GM23248 (cell line): ENCODE data around the gene OPCML. TPM values are rescaled to one million over a fixed set of nuclear protein-coding genes. Genes with fewer than 3 reads are reported as not detected.

Source experiments
- DNase-seq: peaks from one replicate; pipeline ENCODE4 v3.0.0-alpha.2; 2015
- H2AFZ ChIP-seq: fragments of 200-600 bp; sonication (generic); 2 replicates; pipeline ENCODE4 v1.6.1; 2016; ENCODE audit warnings: antibody characterized with exemption
- H3F3A ChIP-seq: fragments of 200-600 bp; sonication (generic); 2 replicates; pipeline ENCODE4 v1.6.1; 2016; ENCODE audit warnings: mild to moderate bottlenecking, antibody characterized with exemption, mixed run types; ENCODE audit not compliant: insufficient read depth
- H3K27ac ChIP-seq: fragments of 200-600 bp; sonication (generic); 2 replicates; pipeline ENCODE4 v1.5.1; 2016; ENCODE audit warnings: mild to moderate bottlenecking
- H3K27me3 ChIP-seq: fragments of 200-600 bp; sonication (generic); replicated peaks from 2 replicates; pipeline ENCODE4 v1.6.1; 2016; ENCODE audit warnings: mild to moderate bottlenecking; ENCODE audit not compliant: insufficient read depth
- H3K36me3 ChIP-seq: fragments of 200-600 bp; sonication (generic); 2 replicates; pipeline ENCODE4 v1.6.1; 2016; ENCODE audit warnings: low read depth, mild to moderate bottlenecking
- H3K4me1 ChIP-seq: fragments of 200-600 bp; sonication (generic); 2 replicates; pipeline ENCODE4 v1.6.1; 2016; ENCODE audit warnings: mild to moderate bottlenecking; ENCODE audit not compliant: insufficient read depth
- H3K4me2 ChIP-seq: fragments of 200-600 bp; sonication (generic); one replicate; pipeline ENCODE4 v1.6.1; 2016; ENCODE audit warnings: mild to moderate bottlenecking; ENCODE audit not compliant: unreplicated experiment
- H3K4me3 ChIP-seq: fragments of 200-600 bp; sonication (generic); 2 replicates; pipeline ENCODE4 v1.5.1; 2016; ENCODE audit warnings: mild to moderate bottlenecking
- H3K79me2 ChIP-seq: fragments of 200-600 bp; sonication (generic); 2 replicates; pipeline ENCODE4 v1.6.1; 2016; ENCODE audit warnings: mild to moderate bottlenecking; ENCODE audit not compliant: insufficient read depth
- H3K9ac ChIP-seq: fragments of 200-600 bp; sonication (generic); 2 replicates; pipeline ENCODE4 v1.6.1; 2016; ENCODE audit warnings: mild to moderate bottlenecking
- H3K9me2 ChIP-seq: fragments of 200-600 bp; sonication (generic); 2 replicates; pipeline ENCODE4 v1.6.1; 2016; ENCODE audit warnings: mixed run types, mild to moderate bottlenecking, moderate library complexity; ENCODE audit not compliant: insufficient read depth
- H3K9me3 ChIP-seq: fragments of 200-600 bp; sonication (generic); one replicate; pipeline ENCODE4 v1.6.1; 2017; ENCODE audit warnings: low read depth
- H4K20me1 ChIP-seq: fragments of 200-600 bp; sonication (generic); 2 replicates; pipeline ENCODE4 v1.6.0; 2016; ENCODE audit not compliant: insufficient read depth
- EZH2 ChIP-seq: fragments of 200-600 bp; sonication (generic); IDR thresholded peaks from 2 replicates; pipeline ENCODE4 v1.6.1; 2018; ENCODE audit warnings: antibody characterized with exemption, mild to moderate bottlenecking; ENCODE audit not compliant: insufficient read depth, poor library complexity, severe bottlenecking
- EZH2phosphoT487 ChIP-seq: fragments of 200-600 bp; sonication (generic); IDR thresholded peaks from 2 replicates; pipeline ENCODE4 v1.6.1; 2018; ENCODE audit warnings: antibody characterized with exemption, moderate library complexity, mild to moderate bottlenecking, low read depth; ENCODE audit not compliant: insufficient read depth
- WGBS, 2 experiments: methylation state at CpG; one replicate each; pipeline ENCODE4 v1.1.6; 2015 to 2017; ENCODE audit warnings: low lambda C conversion rate in 2 of 2, low coverage in 1 of 2; ENCODE audit errors: missing lambda C conversion rate in 2 of 2; 5-methylcytosine and 5-hydroxymethylcytosine counted together
- in situ Hi-C: fragments of 300-500 bp; cut with MboI; formaldehyde crosslinking; loops from 2 replicates; pipeline ENCODE4 v1.15.0; 2020
- polyA plus RNA-seq: library from polyadenylated mRNA; unstranded; fragments of >200 nt; fragmentation: Nextera tagmentation; extraction: Ambion mirVana; gene quantifications from 2 replicates; pipeline ENCODE4 v1.2.1, GENCODE V29; 2016
- total RNA-seq: library from RNA; depleted of rRNA; stranded (reverse); fragments of >200 nt; shearing (Covaris generic); gene quantifications from 2 replicates; pipeline ENCODE4 v1.2.3, GENCODE V29; 2014

Gene OPCML
- total and polyA plus RNA-seq, 2 experiments from 2014 or later: 0.69 to 1.6 TPM

DNA sequence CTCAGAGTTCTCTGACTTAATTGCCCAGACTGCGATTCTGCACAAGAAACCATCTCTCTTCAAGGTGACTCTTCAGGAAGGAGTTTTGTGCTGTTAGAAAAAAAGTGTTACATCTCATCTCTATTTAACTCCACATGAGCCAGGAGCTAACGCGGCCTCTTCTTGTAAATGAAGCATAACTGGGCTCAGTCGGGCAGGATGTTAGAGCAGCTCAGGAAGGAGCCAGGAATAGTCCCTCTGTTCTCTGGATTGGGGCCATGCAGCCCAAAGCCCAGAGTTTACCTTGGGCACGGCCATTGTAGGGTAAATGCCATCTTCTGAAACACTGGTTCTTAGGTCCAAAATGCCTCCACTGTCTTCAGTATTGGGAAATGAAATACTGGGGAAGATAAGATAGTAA, 760.6 kb downstream of the OPCML start:
- Histone ChIP-seq H4K20me1 (no peaks in the 10 kb centered on the region), H3K9ac (no peak overlapping the region), H3F3A (no peaks in the 10 kb centered on the region), H3K9me2 (no peaks in the 10 kb centered on the region), H3K9me3 (no peaks in the 10 kb centered on the region), H3K4me2 (no peak overlapping the region), H3K4me1 (no peaks in the 10 kb centered on the region), H3K79me2 (no peaks in the 10 kb centered on the region), H2AFZ (no peak overlapping the region), H3K27me3 (no peaks in the 10 kb centered on the region; the same call in 1 of the 2 replicates), H3K36me3 (no peaks in the 10 kb centered on the region), H3K27ac (no peak overlapping the region), H3K4me3 (no peak overlapping the region)
- TF ChIP-seq EZH2phosphoT487: no peak
- TF ChIP-seq EZH2: no peak
- 62 to 66% methylated on average over 5 of the region's 5 CpGs for WGBS, 2 experiments
- DNase-seq: no peak
- in situ Hi-C loops: no loop called here

DNA sequence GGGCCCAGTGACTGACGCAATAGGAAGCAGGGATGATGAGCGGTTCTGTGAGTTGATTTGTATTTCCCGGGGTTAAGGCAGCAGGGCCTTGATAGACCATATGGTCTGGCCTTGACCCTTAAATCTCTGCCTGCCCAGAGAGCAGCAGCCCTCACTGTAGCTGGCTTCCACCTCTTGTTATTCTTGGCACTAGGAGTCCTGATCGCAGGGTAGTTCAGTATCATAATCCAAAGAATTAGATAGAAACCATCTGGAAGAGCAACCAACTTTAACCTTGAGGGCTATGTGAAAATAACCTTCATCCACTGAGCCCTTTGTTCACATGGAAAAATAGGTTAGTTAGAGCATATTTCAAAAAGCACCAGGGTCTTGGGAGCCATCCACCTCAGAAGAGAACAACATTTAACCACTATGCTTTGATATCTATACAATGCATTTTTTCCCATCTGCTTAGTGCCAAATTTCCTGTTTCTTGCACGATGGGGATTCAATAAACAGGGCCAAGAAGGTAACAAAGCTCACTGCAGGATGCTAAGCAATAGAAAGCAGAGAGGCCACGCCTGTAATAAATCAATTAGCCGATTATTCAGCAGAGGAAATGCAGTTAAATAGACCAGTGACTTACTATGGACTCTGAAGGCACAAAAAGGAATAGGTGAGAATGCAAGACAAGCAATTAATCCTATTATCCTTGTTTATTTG, 761.3 kb downstream of the OPCML start:
- H3K4me3 ChIP-seq: no peak overlapping the region
- H3K9me2 ChIP-seq: no peaks in the 10 kb centered on the region
- H3K9me3 ChIP-seq: no peaks in the 10 kb centered on the region
- no peaks in the 10 kb centered on the region for H3K4me1 ChIP-seq
- no peaks in the 10 kb centered on the region for H3K79me2 ChIP-seq
- H3F3A ChIP-seq: no peaks in the 10 kb centered on the region
- no peak for DNase-seq
- WGBS, 2 experiments: 49 to 54% methylated on average over 7 of the region's 7 CpGs
- no peaks in the 10 kb centered on the region; the same call in 1 of the 2 replicates for H3K27me3 ChIP-seq
- H3K9ac ChIP-seq: no peak overlapping the region
- no peak for TF ChIP-seq EZH2
- no peak for TF ChIP-seq EZH2phosphoT487
- in situ Hi-C loops: no loop called here
- H3K27ac ChIP-seq: no peak overlapping the region
- no peak overlapping the region for H2AFZ ChIP-seq
- no peak overlapping the region for H3K4me2 ChIP-seq
- H4K20me1 ChIP-seq: no peaks in the 10 kb centered on the region
- H3K36me3 ChIP-seq: no peaks in the 10 kb centered on the region

DNA sequence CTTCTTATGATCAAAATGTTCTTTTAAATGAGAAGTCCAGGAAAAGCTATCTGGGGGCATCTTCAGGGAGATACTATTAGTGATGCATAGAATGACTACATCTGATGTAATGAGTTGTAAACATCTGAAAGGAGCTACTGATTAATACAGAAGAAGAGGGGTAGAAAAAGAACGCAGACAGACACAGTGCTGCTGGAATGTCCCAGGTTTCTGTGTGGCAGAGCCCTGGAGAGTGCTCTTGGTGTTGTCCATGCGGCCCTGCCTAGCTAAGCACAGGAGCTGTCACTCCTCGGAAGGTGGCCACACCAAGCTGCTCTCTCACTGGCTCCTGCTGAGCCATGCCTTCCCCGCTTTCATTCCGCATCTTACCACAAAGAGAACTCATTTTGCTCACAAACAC, 768.8 kb downstream of the OPCML start:
- H3K4me2 ChIP-seq: no peak overlapping the region
- H3K4me1 ChIP-seq: no peaks in the 10 kb centered on the region
- H2AFZ ChIP-seq: no peak overlapping the region
- TF ChIP-seq EZH2phosphoT487 (no peak), EZH2 (no peak)
- H4K20me1 ChIP-seq: no peaks in the 10 kb centered on the region
- H3K9me3 ChIP-seq: no peaks in the 10 kb centered on the region
- H3K27ac ChIP-seq: no peak overlapping the region
- no peaks in the 10 kb centered on the region for H3K79me2 ChIP-seq
- H3K36me3 ChIP-seq: no peaks in the 10 kb centered on the region
- no peak for DNase-seq
- no peaks in the 10 kb centered on the region for H3F3A ChIP-seq
- H3K9ac ChIP-seq: no peak overlapping the region
- no peak overlapping the region for H3K4me3 ChIP-seq
- no peaks in the 10 kb centered on the region; the same call in 1 of the 2 replicates for H3K27me3 ChIP-seq
- in situ Hi-C loops: no loop called here
- WGBS, 2 experiments: 81 to 82% methylated on average over 5 of the region's 5 CpGs
- H3K9me2 ChIP-seq: no peaks in the 10 kb centered on the region

DNA sequence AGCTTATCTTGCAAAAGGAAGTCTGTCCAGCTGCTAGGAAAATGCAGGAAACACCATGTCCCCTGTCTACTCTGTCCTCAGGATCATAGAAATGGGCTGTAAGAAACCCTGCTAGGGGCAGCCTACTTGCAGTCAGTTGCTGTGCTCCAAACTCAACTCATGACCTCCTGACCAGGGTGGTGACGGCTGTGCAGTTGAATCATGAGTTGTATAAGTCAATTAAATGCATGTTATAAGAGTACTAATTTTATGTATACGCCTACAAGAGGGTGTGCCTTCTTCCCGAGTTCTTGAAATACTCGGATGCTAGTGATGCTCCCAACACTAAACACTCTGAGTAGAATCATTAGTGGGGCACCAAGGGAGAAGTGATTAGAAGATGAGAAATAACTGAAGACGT, 776.4 kb downstream of the OPCML start:
- 16 to 36% methylated on average over 5 of the region's 5 CpGs for WGBS, 2 experiments

More for the DNA sequence above, 776.4 kb downstream of the OPCML start:
- H3K27ac ChIP-seq: no peak overlapping the region
- H3K4me3 ChIP-seq: no peak overlapping the region
- no peaks in the 10 kb centered on the region for H3K9me3 ChIP-seq
- no peaks in the 10 kb centered on the region; the same call in 1 of the 2 replicates for H3K9me2 ChIP-seq
- no peaks in the 10 kb centered on the region for H3F3A ChIP-seq
- no peaks in the 10 kb centered on the region for H3K4me1 ChIP-seq
- no peaks in the 10 kb centered on the region for H3K79me2 ChIP-seq
- DNase-seq: no peak
- no peak overlapping the region for H2AFZ ChIP-seq
- in situ Hi-C loops: no loop called here
- H3K4me2 ChIP-seq: no peak overlapping the region
- no peak overlapping the region for H3K9ac ChIP-seq
- no peaks in the 10 kb centered on the region for H4K20me1 ChIP-seq
- H3K27me3 ChIP-seq: no peaks in the 10 kb centered on the region
- H3K36me3 ChIP-seq: no peaks in the 10 kb centered on the region
- TF ChIP-seq EZH2: no peak
- TF ChIP-seq EZH2phosphoT487: no peak
